HG03521 (cell line): ENCODE results near the gene IQCC.
"Not testable (repeated sequence)": the region's sequence is repeated elsewhere in the genome, so short reads cannot be mapped to it uniquely, and the experiment has no call there.

Experiments used
- ATAC-seq: cut with Tn5 transposase; IDR thresholded peaks from one replicate; pipeline ENCODE4 v1.9.1; 2021; ENCODE audit warnings: mild to moderate bottlenecking, moderate library complexity; ENCODE audit not compliant: unreplicated experiment

The IQCC gene

DNA sequence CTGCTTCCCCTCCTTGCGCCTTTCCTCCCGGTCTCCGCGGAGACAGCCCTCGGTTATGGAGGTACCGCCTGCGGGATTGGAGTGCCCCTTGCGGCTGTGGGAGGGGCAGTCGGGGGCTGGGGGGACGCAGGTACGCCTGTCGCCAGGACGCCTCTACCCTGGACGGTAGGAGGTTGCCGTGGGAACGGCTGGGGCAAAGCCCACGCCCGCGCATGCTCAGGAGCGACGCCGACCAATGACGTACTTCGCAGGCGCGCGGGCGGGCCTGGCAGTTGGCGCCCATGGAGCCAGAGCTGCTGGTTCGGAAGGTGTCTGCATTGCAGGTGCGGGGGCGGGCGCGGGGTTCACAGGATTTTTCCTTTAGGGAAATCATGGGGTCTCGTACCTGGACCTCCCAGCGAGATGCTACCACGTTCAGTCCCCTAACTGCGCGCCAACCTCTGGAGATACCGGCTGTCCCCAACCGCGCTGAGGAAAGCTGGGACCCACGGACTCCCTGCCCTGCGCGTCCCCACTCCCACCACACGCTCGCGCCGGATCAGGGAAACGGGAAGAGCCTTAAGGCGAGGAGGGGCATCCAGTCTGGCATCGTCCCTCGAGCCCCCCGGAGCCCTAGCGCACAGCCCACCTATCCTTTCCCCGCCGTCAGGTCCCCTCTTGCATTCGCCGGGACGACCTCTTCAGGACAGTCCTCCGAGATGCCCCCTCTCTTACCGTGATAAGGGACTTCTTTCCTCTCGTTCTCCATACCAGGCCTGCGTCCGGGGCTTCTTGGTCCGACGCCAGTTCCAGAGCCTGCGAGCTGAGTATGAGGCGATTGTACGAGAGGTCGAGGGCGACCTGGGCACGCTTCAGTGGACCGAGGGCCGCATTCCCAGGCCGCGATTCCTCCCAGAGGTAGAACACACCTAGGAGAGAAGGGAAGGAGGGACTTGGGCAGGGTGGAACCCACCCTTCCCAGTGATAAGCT lies at the start of gene IQCC:
TSS of gene IQCC (plus strand) at position 271 of the 970 bp plus-strand sequence. CDS start at position 282, 11 bp downstream.
- ATAC-seq, result no peak

DNA sequence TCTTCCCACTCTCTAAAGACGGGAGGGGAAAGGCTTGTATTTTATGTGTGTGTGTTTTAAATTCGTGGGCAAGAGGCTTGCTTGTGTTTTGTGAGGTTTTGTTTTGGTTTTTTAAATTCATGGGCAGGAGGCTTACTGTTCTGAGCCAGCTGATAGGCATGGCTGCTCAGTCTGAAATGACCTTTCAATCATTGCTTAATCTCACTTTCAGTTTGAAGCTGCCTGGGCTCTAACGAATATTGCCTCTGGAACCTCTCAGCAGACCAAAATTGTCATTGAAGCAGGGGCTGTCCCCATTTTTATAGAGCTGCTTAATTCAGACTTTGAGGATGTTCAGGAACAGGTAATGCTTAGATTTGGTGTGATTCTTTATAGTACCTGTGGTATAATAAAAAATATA lies 46.3 kb upstream of the IQCC start:
- ATAC-seq, result no peak

DNA sequence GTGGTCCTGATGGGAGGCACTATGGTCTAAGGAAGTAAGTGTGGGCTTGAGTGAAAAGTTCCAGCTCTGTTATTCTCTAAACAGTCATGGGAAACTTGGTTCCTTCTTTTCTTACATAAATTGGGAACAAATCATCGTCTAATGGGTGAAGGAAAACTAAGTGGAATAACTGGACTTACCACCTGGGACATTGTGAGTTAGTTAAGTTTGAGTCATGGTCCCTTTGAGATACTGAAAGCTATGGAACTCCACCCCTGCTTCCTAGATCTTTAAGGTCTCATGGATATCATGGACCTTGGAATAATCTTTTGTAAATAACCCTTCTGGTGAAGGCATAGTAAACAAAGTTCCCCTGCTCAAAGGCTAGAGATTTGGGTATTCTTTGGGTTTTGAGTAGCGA lies 42.1 kb upstream of the IQCC start:
- ATAC-seq, result no peak

DNA sequence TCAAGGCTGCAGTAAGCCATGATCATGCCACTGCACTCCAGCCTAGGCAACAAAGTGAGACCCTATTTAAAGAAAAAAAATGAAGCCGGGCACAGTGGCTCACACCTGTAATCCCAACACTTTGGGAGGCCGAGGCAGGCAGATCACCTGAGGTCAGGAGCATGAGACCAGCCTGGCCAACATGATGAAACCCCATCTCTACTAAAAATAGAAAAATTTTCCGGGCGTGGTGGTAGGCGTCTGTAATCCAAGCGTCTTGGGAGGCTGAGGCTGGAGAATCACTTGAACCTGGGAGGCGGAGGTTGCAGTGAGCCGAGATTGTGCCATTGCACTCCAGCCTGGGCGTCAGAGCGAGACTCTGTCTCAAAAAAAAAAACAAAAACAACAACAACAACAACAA lies 39.8 kb upstream of the IQCC start:
- ATAC-seq, result not testable (repeated sequence)

DNA sequence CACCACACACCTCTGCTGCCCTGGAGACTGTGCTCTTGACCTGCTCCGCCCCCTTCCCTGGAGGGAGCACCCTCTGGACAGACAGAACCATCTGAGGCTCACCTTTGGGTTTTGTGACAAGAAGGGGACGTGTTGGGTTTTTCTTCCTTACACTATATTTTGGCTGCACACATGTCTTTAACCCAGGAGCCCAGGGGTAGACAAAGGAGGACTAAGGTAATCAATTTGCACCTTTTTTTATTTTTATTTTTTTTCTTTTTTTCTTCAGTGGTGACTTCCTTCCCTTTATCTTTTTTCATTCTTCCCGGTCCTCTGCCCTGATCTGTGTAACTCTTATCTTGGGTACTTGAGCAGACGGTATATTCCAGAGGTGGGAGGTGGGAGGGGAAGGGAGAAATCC lies 34.5 kb upstream of the IQCC start:
- no peak for ATAC-seq

DNA sequence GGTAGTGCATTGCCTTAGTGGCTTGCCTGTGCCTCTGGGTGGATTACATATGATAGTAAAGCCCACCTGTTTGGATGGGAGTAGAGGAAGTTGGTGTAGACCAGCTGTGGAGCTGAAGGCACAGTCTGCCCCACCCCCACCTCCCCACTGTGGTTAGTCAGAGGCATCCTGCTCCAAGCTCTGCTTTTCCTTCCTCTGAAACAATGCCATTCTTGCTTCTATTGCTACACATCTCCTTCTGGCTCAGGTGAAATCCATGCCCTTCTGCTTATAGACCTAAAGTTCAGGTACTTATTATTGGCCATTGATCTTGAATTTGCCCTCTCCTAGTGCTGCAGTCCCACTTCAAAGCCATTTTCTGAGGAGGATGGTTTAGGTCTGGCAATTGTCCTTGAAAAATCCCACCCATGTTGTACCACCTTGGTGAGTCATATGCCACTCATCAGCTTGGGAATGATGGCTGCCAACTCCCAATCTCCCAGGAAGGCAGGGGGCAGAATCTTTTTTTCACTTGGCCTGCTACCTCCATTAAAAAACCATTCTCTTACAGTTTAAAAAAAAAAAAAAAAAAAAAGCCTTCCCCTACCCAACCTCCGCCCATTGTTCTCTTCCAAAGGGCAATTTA lies 32.7 kb upstream of the IQCC start:
- no peak for ATAC-seq

DNA sequence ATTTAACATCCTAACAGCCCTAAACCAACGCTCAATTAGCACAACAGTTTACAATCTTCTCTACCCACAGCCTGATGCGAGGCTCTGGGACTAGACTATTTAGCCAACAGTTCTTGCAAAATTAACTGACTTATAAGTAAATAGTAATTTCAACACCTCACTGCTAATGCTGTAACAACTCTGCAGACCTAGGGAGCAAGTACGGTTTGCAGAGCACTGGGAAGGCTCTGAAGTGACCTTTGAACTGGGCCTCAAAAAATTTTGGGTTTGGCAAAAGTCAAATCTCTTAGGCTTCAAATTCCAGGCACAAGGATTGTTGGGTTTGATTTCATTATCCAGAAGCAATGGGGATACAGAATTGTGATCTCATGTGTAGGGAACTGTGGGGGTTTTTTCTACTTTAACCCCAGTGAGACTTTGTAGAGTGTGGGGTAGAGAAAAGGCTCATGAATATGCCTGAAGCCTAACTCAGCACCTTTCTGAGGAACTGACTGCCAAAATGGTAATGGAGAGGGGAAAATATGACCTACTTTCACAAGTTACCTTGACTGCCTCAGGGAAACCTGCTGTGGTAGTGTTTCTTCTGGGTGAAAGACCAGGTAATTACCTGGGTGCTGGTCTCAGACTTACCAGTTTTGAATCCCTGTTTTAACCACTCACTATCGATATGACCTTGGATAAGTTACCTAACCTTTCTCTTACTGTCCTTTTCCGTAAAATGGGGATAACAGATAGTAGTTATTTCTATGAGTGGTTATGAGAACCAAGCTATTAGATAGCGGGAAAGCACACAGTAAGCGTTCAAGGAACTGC lies 26.9 kb upstream of the IQCC start:
- no peak for ATAC-seq

DNA sequence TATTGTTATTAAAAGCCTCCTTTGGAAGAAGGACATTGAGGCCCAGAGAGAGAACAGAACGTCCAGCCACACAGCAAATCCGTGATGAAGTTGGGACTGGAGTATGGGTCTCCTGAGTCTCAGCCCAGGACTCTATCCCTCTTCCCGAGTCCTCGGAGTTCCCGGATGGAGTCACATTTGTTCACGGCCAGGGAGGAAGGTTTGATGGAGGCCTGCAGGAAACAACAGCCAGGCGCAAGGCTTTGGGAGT lies 26.4 kb upstream of the IQCC start:
- ATAC-seq, result no peak

DNA sequence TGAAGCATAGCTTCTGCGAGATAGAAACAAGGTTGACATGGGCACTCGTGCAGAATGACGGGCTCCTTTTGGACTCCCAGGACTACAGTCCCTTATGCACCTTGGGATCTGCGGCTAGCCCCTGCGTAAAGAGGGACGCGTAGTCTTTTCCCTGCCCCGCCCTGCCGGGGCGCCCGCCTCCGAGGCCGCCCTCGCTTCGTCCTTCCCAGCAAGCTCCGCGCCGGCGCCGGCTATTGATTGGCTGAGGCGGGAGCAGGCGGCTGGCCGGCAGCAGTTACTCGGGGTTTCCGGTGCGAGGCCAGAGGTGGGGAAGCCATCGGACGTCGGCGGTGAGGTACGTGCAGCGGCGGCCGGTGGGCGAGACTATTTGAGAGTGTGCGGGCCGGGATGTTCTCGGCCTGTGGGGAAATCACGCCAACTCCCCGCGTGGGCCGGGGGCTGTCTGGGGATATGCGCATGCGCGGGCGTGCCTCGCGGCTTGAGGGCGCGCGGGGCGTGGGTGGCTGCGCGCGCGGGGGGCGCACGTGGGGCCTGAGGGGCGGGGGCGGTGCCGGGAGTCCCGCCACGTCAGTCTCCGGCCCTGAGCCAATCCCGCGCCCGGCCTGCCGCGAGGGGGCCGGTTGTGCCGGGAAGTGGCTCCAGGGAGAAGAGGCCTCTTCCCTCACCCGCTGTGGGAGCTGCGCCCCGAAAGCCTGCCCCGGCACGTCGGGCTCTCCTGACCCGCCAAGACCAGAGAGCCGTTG lies 25.9 kb upstream of the IQCC start, which contains the start of gene TXLNA:
TSS of gene TXLNA (plus strand) at position 233 of the 743 bp plus-strand sequence. CDS start 671 bp downstream, outside the sequence.
- peak; percentile 82 for ATAC-seq

DNA sequence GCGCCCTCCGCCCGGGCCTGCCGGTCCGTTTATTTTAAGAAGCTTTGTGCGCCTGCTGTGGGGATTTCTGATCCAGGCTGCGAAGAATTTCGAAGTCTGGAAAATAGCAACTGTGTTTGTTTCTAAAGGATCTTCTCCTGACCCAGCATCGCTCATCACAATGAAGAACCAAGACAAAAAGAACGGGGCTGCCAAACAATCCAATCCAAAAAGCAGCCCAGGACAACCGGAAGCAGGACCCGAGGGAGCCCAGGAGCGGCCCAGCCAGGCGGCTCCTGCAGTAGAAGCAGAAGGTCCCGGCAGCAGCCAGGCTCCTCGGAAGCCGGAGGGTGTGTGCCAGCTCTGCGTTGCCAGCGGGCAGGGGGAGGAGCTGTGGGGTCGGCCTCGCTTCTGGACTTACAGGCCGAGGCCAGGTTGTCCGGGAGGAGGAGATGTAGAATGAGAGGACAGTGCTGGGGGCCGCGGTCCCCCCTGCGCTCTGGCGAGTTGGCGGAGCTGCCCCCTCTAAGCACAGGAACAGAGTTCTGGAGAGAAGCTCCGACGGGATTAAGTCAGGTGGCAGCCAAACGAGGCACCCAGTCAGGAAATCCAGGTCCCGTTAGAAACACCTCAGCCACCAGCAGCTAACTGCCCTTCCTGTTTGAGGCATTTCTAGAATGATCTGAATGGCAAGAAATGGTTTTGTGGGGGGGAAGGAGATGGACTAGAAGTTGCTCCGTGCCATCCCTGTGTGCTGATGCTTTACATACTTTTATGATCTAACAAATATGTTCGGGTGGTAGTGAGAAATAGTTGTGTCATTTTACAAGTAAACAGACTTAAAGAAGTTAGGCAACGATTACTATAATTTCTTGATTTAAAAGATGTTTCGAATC lies 25.0 kb upstream of the IQCC start:
- ATAC-seq, result no peak

DNA sequence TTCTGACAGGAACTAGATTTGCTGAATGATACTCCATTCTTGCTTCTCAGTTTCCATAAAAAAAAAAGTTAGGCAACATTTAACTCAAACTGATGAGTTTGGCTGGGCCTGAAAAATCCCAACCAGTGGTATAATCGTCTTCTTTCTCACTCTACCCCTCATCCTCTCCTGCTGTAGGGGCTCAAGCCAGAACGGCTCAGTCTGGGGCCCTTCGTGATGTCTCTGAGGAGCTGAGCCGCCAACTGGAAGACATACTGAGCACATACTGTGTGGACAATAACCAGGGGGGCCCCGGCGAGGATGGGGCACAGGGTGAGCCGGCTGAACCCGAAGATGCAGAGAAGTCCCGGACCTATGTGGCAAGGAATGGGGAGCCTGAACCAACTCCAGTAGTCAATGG lies 24.4 kb upstream of the IQCC start:
- ATAC-seq, result no peak

DNA sequence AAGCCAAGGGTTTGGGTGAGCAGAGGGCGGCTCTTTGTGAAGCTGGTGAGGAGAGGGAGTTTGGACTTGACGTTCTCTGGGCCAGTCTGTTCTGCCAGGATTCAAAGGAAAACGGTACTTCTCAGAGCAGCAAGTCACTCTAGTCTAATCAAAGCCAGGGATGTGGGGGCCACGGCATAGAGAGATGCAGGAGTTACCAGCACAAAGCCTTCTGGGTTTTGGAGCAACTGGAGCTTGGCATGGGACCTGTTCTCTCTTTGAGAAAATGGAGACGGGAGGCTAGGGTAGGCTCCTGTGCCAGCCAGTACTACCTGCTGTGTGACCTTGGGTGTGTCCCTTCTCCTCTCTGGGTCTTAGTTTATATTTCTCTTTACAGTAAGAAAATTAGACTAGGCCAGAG lies 23.9 kb upstream of the IQCC start:
- no peak for ATAC-seq

DNA sequence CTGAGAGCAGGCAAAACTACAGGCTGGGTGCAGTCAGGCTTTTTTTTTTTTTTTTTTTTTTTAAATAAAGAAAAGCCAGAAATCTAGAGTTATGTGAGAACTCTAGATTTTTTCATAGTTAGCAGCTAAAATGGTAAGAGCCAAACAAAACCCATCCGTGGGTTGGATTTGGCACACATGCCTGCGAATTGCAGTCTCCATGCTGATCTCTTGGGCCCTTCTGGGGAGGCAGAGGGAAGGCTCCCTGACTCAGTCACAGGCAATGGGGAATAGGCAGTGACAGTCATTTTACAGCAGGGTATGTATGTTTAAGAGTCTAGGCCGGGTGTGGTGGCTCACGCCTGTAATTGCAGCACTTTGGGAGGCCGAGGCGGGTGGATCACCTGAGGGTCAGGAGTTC lies 23.4 kb upstream of the IQCC start:
- ATAC-seq, result no peak

DNA sequence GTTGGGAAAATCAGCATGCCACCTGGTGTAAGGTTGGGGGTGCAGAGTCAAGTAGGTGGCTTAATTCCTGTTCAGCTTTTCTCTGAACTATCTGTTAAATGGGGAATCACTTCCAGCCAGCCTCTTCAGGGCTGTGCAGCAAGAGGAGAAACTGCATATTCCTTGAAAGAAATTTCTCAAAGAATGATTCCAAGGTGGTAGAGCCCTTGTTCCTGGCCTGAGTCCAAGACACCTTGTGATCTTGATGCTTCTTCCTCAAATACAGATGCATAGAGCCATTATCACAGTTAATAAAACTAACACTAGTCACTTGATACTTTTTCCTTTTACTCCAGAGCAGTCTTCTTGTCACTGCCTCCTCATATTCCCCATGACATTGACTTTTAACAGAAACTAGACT lies 20.8 kb upstream of the IQCC start:
- ATAC-seq, result no peak

DNA sequence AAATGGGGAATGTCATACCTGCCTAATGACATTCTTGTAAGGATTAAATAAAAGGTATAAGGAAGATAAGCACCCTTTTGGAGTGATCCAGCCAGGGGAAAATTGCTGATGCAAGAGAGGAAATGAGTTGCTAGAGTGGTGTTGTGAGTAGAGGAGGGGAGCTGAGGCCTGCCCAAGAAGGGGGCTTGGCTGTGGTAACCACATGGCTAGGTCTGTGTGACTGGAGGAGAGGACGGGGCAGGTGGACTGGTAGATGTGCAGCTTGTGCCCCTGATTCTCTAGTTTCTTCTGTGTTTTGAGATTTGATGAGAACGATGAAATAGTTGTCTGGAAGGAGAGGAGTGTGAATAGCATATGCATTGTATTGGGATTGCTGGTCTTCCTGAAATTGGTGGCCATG lies 19.4 kb upstream of the IQCC start:
- ATAC-seq, result no peak

DNA sequence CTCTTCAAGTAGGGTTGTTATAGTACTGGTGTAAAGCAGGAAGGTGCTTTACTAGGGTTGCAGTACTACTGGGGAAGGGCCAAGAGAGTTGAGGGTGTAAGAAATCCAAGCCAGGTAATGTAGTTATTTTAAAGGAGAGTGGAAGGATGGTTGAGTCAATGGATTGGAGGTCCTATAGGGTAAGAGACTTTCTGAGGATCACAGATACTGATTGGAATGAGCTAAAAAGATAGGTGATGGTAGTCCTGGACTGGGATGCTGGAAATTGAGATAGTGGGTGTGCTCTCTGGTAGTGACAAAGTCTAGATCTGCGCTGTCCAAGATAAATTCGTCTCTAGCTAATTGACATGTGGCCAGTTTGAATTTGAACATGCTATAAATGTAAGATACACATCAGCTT lies 19.0 kb upstream of the IQCC start:
- no peak for ATAC-seq

DNA sequence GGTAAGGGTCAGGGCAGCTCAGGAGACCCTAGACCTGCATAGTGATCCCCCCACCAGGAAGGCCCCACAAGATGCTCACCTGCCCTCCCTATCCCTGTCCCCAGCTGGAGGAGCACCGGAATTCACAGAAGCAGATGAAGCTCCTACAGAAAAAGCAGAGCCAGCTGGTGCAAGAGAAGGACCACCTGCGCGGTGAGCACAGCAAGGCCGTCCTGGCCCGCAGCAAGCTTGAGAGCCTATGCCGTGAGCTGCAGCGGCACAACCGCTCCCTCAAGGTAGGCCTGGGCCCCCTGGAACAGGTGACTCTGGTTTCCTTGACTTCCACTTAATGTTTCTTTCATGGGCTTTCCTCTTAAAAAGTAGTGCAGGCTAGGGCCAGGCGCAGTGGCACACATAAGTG lies 17.6 kb upstream of the IQCC start:
- no peak for ATAC-seq

DNA sequence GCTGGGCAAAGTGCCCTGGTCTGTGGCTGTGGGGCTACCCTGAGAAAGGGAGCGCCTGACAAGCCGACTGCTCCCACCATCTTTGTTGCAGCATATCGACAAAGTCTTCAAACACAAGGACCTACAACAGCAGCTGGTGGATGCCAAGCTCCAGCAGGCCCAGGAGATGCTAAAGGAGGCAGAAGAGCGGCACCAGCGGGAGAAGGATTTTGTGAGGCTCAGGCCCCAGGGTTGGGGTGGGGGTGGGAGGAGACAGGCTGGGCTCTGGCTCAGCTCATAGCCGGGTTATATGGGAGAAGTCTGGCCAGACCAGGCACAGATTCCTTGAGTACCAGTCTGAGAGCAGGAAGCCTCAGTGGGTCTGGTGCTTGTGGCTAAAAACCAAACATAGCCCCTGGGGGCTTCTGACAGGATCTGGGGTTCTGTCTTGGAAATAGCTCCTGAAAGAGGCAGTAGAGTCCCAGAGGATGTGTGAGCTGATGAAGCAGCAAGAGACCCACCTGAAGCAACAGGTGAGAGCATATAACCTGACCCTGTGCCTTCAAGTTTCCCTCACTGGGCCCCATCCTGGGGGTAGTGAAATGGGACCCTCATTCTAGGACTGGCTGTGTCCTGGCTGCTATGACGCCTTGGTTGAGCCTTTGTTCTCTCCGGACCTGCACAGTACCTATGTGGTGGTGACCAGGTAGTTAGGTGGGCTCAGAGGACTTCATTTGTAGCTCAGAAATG lies 13.1 kb upstream of the IQCC start:
- no peak for ATAC-seq

DNA sequence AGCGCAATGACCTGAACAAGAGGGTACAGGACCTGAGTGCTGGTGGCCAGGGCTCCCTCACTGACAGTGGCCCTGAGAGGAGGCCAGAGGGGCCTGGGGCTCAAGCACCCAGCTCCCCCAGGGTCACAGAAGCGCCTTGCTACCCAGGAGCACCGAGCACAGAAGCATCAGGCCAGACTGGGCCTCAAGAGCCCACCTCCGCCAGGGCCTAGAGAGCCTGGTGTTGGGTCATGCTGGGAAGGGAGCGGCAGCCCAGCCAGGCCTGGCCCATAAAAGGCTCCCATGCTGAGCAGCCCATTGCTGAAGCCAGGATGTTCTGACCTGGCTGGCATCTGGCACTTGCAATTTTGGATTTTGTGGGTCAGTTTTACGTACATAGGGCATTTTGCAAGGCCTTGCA lies 10.5 kb upstream of the IQCC start:
- no peak for ATAC-seq
